Neural progenitor cell (in vitro differentiated cells): ENCODE data around the gene DHX9.

Source experiments
- CTCF ChIP-seq: fragments of 200-600 bp; sonication (generic); IDR thresholded peaks from 2 replicates; pipeline ENCODE4 v1.5.1; 2017; ENCODE audit warnings: antibody characterized with exemption, mild to moderate bottlenecking
- EZH2phosphoT487 ChIP-seq: fragments of 200-600 bp; sonication (generic); IDR thresholded peaks from 2 replicates; pipeline ENCODE4 v1.6.1; 2017; ENCODE audit warnings: antibody characterized with exemption

- TF ChIP-seq CTCF (no peak), EZH2phosphoT487 (no peak)
Measured at GRCh38 chr1:182851825-182852224, 12.7 kb downstream of the DHX9 start.
